ENCODE data around the gene IL36B.

DNA sequence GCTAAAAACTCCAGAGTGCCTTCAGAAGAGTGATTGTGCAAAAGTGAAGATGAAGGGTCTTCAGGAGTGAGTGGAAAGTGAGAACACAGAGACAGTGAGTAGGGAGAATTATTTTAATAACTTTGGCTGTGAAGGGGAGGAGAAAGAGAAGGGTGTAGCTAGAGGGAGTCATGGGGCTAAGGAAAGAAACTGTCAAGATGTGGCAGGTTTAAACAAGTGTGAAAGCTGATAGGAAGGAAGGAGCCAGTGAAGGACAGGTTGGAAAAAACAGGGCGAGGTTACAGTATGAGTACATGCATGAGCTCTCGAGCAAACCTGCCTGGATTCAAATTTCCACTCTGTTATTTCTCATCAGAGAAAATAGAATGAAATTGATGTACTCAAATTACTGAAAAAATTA, 32.9 kb upstream of the IL36B start:
- TF ChIP-seq, protein P1, sequence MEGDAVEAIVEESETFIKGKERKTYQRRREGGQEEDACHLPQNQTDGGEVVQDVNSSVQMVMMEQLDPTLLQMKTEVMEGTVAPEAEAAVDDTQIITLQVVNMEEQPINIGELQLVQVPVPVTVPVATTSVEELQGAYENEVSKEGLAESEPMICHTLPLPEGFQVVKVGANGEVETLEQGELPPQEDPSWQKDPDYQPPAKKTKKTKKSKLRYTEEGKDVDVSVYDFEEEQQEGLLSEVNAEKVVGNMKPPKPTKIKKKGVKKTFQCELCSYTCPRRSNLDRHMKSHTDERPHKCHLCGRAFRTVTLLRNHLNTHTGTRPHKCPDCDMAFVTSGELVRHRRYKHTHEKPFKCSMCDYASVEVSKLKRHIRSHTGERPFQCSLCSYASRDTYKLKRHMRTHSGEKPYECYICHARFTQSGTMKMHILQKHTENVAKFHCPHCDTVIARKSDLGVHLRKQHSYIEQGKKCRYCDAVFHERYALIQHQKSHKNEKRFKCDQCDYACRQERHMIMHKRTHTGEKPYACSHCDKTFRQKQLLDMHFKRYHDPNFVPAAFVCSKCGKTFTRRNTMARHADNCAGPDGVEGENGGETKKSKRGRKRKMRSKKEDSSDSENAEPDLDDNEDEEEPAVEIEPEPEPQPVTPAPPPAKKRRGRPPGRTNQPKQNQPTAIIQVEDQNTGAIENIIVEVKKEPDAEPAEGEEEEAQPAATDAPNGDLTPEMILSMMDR (IDR thresholded peaks at IDR 0.05): no peak
- TF ChIP-seq POLR2AphosphoS5 (IDR thresholded peaks at IDR 0.05) (no peak), POLR2A (IDR thresholded peaks at IDR 0.05) (no peak)
